ENCODE results near the gene APOE. TPM values are rescaled to one million over a fixed set of nuclear protein-coding genes. Genes with fewer than 3 reads are reported as not detected.

The APOE gene
- total RNA-seq, 4 donors from 2014 or later: 5.7 to 141 (median 20.7) TPM

DNA sequence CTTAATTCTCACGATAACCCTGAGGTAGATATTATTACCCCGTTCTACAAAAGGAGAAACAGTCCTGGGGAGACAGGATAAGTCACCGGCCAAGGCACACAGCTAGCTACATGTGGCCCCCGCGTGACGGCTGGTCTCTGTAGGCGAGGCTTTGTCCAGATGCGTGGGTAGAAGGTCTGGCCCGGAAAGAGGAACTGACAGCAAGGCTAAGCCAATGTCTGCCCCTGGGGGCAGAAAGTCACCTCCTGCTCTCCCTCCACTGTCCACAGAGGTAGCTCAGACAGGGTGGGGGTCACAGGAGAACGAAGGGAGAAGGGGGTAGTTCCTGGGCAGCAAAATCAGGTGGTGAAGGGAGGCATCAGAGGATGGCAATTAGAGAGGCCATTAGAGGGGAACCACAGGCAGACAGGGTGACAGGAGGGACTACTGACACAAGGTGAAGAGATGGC is 38.2 kb downstream of the APOE start:
- TF ChIP-seq, protein P1, sequence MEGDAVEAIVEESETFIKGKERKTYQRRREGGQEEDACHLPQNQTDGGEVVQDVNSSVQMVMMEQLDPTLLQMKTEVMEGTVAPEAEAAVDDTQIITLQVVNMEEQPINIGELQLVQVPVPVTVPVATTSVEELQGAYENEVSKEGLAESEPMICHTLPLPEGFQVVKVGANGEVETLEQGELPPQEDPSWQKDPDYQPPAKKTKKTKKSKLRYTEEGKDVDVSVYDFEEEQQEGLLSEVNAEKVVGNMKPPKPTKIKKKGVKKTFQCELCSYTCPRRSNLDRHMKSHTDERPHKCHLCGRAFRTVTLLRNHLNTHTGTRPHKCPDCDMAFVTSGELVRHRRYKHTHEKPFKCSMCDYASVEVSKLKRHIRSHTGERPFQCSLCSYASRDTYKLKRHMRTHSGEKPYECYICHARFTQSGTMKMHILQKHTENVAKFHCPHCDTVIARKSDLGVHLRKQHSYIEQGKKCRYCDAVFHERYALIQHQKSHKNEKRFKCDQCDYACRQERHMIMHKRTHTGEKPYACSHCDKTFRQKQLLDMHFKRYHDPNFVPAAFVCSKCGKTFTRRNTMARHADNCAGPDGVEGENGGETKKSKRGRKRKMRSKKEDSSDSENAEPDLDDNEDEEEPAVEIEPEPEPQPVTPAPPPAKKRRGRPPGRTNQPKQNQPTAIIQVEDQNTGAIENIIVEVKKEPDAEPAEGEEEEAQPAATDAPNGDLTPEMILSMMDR (IDR thresholded peaks at IDR 0.05): no peak
- no peak for TF ChIP-seq POLR2A (IDR thresholded peaks at IDR 0.05)
- Histone ChIP-seq H3K9me3 (no peaks in the 10 kb centered on the region), H3K4me1 (no peaks in the 10 kb centered on the region), H3K4me3 (no peak overlapping the region), H3K27me3 (no peaks in the 10 kb centered on the region), H3K27ac (no peak overlapping the region), H3K36me3 (no peaks in the 10 kb centered on the region)
- DNase-seq: no peak
- intact Hi-C loops (cut with DNase I): no loop called here
- WGBS, 2 donors: 29 to 44% methylated on average over 3 to 10 of the region's 10 CpGs

DNA sequence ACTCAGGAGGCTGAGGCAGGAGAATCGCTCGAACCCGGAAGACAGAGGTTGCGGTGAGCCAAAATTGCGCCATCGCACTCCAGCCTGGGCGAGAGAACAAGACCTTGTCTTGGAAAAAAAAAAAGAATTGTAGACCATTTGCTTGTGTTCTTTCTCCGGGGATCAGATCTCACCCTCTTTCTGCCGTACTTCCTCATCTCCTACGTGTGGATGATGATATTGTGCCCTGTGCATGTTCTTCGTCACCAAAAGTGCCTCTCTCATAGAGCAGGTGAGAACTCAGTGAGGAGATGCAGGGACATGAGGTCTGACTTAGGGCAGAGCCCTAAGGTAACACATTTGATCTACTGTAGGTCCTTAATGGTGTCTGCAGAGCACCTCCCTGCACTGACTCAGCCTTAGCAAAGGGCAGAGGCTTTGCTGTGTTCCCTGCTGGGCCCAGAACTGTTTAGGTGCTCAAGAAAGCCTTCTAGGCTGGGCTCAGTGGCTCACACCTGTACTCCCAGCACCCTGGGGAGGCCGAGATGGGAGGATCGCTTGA is 41.5 kb downstream of the APOE start:
- WGBS, 2 donors: 75 to 85% methylated on average over 11 of the region's 13 CpGs
- Histone ChIP-seq H3K36me3 (peaks cover 0 to 12% (median 0%) of the 10 kb centered on the region in 3 donors), H3K9me3 (no peaks in the 10 kb centered on the region), H3K4me1 (peaks cover 0 to 11% (median 5%) of the 10 kb centered on the region in 3 donors), H3K27me3 (no peaks in the 10 kb centered on the region), H3K4me3 (no peak overlapping the region), H3K27ac (no peak overlapping the region)
- no peak for DNase-seq
- no peak for TF ChIP-seq POLR2A (IDR thresholded peaks at IDR 0.05)
- TF ChIP-seq, protein P1 (IDR thresholded peaks at IDR 0.05): no peak
- intact Hi-C loops (cut with DNase I): no loop called here

DNA sequence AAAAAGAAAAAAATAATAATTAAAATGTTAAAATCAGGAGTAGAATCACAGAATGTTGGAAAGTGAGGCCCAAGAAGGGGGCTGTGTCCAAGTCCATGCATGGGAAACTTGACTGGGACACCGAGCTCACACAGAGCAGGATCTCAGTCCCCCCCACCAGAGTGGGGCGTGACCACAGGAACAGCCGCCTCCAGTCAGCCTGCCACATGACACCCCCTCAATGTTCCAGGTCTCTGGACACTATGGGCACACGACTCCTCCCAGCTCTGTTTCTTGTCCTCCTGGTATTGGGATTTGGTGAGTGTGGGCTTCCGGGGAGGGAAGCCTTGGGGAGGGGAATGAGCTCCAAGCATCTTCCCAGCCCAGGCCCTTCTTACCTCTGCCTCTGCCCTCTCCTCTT is 42.6 kb downstream of the APOE start:
- no peak for DNase-seq
- Histone ChIP-seq H3K4me1 (peaks cover 0 to 12% (median 5%) of the 10 kb centered on the region in 3 donors), H3K27me3 (no peaks in the 10 kb centered on the region), H3K9me3 (no peaks in the 10 kb centered on the region), H3K27ac (no peak overlapping the region), H3K36me3 (peaks cover 0 to 12% (median 0%) of the 10 kb centered on the region in 3 donors), H3K4me3 (no peak overlapping the region)
- WGBS, 2 donors: 86 to 94% methylated on average over 4 to 5 of the region's 5 CpGs
- intact Hi-C loops (cut with DNase I): no loop called here
- TF ChIP-seq, protein P1 (IDR thresholded peaks at IDR 0.05): no peak
- TF ChIP-seq POLR2A (IDR thresholded peaks at IDR 0.05): no peak

DNA sequence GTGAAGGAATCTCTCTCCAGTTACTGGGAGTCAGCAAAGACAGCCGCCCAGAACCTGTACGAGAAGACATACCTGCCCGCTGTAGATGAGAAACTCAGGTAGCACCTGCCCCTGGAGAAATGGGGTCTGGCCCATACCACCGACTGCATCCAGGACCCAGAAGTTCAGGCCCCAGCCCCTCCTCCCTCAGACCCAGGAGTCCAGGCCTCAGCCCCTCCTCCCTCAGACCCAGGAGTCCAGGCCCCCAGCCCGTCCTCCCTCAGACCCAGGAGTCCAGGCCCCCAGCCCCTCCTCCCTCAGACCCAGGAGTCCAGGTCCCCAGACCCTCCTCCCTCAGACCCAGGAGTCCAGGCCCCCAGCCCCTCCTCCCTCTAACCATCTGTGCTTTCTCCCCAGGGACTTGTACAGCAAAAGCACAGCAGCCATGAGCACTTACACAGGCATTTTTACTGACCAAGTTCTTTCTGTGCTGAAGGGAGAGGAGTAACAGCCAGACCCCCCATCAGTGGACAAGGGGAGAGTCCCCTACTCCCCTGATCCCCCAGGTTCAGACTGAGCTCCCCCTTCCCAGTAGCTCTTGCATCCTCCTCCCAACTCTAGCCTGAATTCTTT is 43.3 kb downstream of the APOE start:
- no peak overlapping the region for H3K4me3 ChIP-seq
- WGBS, 2 donors: 94% methylated on average over 3 of the region's 5 CpGs; no CpG with 5 or more reads in 1 of the 2 donors
- no peaks in the 10 kb centered on the region for H3K27me3 ChIP-seq
- H3K4me1 ChIP-seq: peaks cover 5 to 19% (median 7%) of the 10 kb centered on the region in 3 donors
- intact Hi-C loops (cut with DNase I): no loop called here
- H3K36me3 ChIP-seq: peaks cover 0 to 12% (median 0%) of the 10 kb centered on the region in 3 donors
- no peaks in the 10 kb centered on the region for H3K9me3 ChIP-seq
- H3K27ac ChIP-seq: no peak overlapping the region
- TF ChIP-seq, protein P1 (IDR thresholded peaks at IDR 0.05): no peak
- TF ChIP-seq POLR2A (IDR thresholded peaks at IDR 0.05): no peak
- DNase-seq: no peak

DNA sequence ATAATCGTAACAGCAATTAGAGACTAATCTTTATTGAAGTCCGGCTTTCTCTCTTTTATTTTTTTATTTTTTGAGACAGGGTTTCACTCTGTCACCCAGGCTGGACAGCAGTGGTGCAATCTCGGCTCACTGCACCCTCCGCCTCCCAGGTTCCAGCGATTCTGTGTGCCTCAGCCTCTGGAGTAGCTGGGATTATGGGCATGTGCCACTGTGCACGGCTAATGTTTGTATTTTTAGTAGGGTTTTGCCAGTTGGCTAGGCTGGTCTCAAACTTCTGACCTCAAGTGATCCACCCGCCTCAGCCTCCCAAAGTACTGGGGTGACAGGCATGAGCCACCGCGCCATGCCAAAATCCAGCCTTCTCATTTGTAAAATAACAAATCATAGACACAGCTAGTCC is 44.0 kb downstream of the APOE start:
- intact Hi-C loops (cut with DNase I): no loop called here
- WGBS, 2 donors: 66 to 74% methylated on average over 9 of the region's 9 CpGs
- H3K9me3 ChIP-seq: no peaks in the 10 kb centered on the region
- peaks cover 0 to 12% (median 0%) of the 10 kb centered on the region in 3 donors for H3K36me3 ChIP-seq
- no peak for TF ChIP-seq POLR2A (IDR thresholded peaks at IDR 0.05)
- TF ChIP-seq, protein P1 (IDR thresholded peaks at IDR 0.05): no peak
- H3K27me3 ChIP-seq: no peaks in the 10 kb centered on the region
- H3K4me3 ChIP-seq: no peak overlapping the region
- H3K27ac ChIP-seq: no peak overlapping the region
- no peak for DNase-seq
- peaks cover 11 to 25% (median 11%) of the 10 kb centered on the region in 3 donors for H3K4me1 ChIP-seq

All from esophagus squamous epithelium (tissue), 5 donors.